GM12892 (cell line): ENCODE data around the gene IL17RD.

Source experiments
- POLR2A ChIP-seq: IDR thresholded peaks from 2 replicates; pipeline ENCODE4 v1.6.1; 2011; ENCODE audit warnings: low read depth, low read length, control low read depth
- POLR2AphosphoS5 ChIP-seq: IDR thresholded peaks from 2 replicates; pipeline ENCODE4 v1.6.1; 2011; ENCODE audit warnings: low read depth, low read length, control low read depth
- TAF1 ChIP-seq: IDR thresholded peaks from 2 replicates; pipeline ENCODE4 v1.6.1; 2011; ENCODE audit warnings: low read depth, mild to moderate bottlenecking, control low read depth, low read length, borderline replicate concordance

DNA sequence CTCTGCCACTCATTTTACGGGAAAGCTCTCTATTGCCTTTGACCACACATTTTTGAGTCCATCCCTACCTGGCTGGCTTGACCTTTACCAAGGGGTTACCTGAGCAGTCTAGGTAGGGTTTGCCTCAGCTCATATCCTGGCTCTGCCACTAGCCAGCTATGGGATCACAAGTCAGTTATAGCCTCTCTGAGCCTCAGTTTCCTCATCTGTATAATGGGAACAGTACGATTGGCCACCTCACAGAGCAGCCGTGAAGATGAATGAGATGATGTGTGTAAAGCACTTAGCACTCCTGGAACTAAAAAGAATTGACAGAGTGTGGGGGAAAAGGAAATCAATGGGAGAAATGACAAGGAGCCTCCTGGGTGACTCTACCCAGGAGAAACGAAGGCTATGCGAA is 76.7 kb downstream of the IL17RD start:
- no peak for TF ChIP-seq POLR2A
- no peak for TF ChIP-seq POLR2AphosphoS5
- TF ChIP-seq TAF1, result no peak
